Skin of body (tissue), 2 donors: ENCODE data around the gene MYOM3. TPM values are rescaled to one million over a fixed set of nuclear protein-coding genes. Genes with fewer than 3 reads are reported as not detected.

Source experiments
- DNase-seq: peaks from one replicate; lab custom pipeline; 2025; lab: John Stamatoyannopoulos, UW
- total RNA-seq: library from RNA; depleted of rRNA; stranded (reverse); fragments of >200 nt; gene quantifications from one replicate; pipeline ENCODE4 v1.2.3, GENCODE V29; 2014

The MYOM3 gene
- total RNA-seq, 1 donor from 2014 or later = 32.7 TPM

DNA sequence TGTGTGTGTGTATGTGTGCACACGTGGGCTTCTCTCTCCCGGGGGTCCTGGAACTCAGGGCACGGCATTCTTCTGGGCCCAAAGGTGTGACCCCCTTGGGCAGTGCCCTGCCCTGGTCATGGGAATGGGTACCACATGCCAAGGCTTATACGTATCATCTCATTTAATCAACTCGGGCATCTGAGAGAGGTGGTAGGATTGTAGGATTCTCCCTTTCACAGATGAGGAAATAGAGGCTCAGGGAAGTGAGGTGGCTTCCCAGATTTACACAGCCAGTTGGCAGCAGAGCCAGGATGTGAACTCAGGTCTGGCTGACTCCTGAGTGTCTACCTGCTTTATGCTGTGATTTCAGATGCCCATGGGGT lies 15.2 kb downstream of the MYOM3 start:
- no peak for DNase-seq

- no peak for DNase-seq
Observed at GRCh38 chr1:24096009-24096738, 15.8 kb downstream of the MYOM3 start.

GRCh38 chr1:24095140-24095859 lies 16.6 kb downstream of the MYOM3 start:
- no peak for DNase-seq

DNA sequence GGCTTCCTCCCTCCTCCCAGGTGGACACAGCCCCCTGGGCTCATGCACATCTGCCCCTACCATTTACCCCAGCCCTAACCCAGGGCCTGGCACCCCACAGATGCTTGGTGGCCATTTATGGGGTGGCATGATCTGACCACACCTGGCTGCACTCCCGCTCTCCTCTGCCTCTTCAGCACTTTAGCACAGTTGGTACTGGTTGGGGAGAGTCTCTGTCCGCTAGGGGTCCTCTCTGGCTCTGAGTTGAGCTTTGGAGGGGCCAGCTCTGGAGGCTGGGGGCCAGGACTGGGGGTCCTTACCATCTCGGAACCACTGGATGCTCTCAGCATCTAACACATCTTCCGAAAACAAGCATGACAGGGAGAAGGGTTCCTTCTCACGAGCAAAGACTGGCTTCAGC lies 17.4 kb downstream of the MYOM3 start:
- DNase-seq = no peak

- no peak for DNase-seq
Observed at GRCh38 chr1:24093732-24094131, 18.2 kb downstream of the MYOM3 start.

GRCh38 chr1:24092979-24093378 lies 19.0 kb downstream of the MYOM3 start:
- no peak for DNase-seq

DNA sequence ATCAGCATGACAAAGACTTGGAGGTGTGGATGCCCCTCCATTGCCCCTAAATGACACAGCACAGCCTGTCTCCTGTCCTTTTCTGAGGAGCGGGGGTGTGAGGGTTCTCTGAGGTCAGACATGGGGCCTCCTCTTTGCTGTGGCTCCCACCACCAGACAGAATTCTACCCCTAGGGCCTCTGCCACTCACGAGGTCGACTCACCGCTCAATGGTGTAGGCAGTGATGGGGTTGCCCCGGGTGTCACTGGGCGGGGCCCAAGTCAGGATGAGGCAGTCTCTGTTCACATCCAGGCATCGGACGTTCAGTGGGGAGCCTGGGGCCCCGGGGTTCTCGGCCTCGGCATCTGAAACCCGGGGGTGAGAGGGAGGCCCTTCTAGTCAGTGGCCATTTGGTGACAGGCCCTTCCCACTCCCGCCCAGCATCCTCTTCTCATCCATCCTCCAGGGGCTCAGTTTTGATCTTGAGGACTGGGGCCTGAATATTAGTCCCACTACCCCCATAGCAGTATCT lies 19.9 kb downstream of the MYOM3 start:
- DNase-seq = no peak

- DNase-seq = no peak
Observed at GRCh38 chr1:24090736-24091135, 21.2 kb downstream of the MYOM3 start.

GRCh38 chr1:24089743-24090555 lies 22.0 kb downstream of the MYOM3 start:
- DNase-seq = no peak

DNA sequence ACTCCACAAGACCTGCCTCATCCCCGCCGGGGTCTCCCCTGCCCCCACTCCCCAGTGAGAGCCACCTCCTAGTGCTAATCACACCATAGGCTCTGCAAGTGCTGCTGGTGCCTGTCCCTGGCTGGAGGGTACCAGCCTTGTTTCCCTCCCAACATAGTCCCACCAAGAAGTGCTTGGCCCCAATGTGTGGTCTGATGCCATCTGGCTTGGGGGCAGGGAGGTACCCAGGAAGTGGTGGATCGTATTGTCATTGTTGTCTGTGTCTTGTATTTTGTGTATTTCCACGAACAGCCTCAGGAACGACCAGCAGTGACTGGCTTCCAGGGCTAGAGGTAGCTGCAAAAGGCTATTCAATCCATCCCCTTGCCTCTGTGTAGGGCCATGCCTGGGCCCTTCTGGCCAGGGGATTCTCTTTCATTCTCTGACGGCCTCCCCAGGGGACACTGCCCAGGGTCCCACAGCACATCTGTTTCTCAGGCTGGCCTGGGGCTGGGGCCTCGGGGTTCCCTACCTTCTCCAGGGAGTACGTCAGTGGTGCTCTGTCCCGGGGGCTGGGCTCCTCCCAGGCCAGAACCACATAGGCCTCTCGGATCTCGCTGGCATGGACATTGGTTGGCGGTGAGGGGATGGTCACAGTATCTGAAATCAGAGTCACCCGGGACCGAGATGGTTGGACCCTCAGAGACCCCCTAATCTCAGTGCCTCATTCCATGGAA lies 22.8 kb downstream of the MYOM3 start:
- no peak for DNase-seq

GRCh38 chr1:24086466-24086865 lies 25.5 kb downstream of the MYOM3 start:
- no peak for DNase-seq

DNA sequence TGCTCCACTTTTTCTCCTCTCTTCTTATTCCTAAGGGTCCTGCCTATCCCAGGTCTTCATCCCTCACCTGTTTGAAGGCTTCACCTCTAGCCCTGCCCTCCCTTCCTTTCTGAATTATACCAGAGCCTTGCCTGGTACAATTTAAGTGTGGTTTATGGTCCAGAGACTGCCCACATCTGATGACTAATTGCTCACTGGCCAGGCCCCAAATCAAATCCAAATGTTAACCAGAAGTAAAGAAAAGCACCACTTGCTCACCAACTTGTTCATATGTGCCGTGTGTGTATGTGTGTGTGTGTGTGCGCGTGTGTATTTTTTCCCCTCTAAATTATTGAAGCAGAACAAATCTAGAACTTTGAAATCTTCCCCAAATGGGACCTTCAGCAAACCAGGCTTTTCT lies 26.4 kb downstream of the MYOM3 start:
- DNase-seq = no peak

DNA sequence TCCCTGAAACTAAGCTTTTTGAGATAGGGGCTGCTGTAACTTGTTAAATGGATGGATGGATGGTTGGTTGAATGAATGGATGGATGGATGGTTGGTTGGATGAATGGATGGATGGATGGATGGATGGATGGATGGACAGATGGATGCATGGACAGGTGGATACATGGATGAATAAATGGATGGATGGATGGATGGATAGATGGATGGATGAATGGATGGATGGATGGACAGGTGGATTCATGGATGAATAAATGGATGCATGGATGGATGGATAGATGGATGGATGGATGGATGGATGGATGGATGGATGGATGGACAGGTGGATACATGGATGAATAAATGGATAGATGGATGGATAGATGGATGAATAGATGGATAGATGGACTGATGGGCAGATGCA lies 26.9 kb downstream of the MYOM3 start:
- DNase-seq = no peak

GRCh38 chr1:24084050-24084449 lies 27.9 kb downstream of the MYOM3 start:
- no peak for DNase-seq

GRCh38 chr1:24082372-24082771 lies 29.6 kb downstream of the MYOM3 start:
- no peak for DNase-seq

DNA sequence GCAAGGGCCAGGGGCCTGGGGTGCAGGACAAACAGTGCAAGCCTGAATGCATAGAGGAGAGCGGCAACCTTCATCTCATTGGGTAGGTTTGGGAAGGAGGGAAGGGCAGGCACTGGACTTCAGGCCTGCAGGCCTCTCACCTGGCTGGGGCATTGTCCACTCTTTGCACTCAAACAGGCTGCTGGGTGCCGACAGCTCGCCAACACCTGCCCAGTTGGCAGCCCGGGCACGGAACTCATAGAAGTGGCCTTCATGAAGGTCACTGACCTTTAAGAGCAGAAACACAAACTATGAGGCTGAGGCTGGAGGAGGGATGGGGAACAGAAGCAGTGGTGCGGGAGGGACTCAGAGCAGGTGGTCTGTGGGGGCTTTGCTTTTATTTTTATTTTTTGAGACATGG lies 30.7 kb downstream of the MYOM3 start:
- DNase-seq = no peak

GRCh38 chr1:24080131-24080530 lies 31.8 kb downstream of the MYOM3 start:
- no peak for DNase-seq

DNA sequence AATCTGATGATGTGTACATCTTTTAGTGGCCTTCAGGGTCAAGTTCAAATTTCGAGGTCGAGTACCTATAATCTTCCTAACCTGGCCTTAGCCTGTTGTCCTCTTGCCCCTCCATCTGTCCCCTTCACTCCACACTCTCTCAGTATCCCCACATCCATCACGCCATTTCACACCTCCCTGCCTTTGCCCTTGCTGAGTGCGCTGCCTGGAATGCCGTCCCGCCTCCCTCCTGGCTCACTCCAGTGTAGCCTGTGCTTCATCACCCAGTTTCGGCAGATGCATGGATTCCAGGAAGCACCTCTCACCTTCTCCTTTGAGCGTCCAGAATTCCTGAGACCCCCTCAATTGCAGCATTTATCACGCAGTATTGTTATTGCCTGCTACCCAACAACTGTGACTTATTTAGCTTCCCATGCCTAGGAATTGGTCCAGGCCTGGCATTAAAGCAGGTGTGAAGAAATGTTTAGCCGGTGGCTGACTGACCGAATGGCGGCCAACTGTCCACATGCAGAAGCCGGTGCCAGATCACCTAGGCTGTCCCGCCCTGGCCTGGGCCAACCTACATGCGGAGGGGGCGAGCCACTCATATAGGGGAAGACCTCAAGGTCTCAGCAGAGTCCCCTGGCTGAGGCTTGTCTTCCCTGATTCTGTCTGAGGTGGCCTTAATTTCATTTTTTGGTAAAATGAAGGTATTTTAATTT lies 34.5 kb downstream of the MYOM3 start:
- no peak for DNase-seq

GRCh38 chr1:24075946-24076345 lies 36.0 kb downstream of the MYOM3 start:
- no peak for DNase-seq

GRCh38 chr1:24075590-24075854 lies 36.4 kb downstream of the MYOM3 start:
- DNase-seq = no peak
